Adrenal gland (tissue), 5 donors: Measurements from ENCODE around the gene PRDM16.

ENCODE experiments used
- CTCF ChIP-seq, 6 experiments: fragments of 450-650 bp in 4 of 6; fragments of 200-600 bp in 2 of 6; sonication (generic) in 1 of 6; IDR thresholded peaks; 1 replicate in 5 of 6; 2 replicates in 1 of 6; pipeline versions ENCODE4 v1.5.1 to v1.8.0; 2016 to 2021; ENCODE audit warnings: antibody characterized with exemption in 6 of 6, mild to moderate bottlenecking in 2 of 6, moderate library complexity in 1 of 6
- POLR2A ChIP-seq, 2 donors: fragments of 450-650 bp; IDR thresholded peaks; one replicate each; pipeline ENCODE4 v1.6.1; 2017; ENCODE audit warnings: antibody characterized with exemption in 2 of 2, mild to moderate bottlenecking in 2 of 2, moderate library complexity in 1 of 2
- donor health status: DM: no; HTN: no; CAD: no.

- TF ChIP-seq CTCF (IDR thresholded peaks at IDR 0.05) = no peak
- TF ChIP-seq POLR2A (IDR thresholded peaks at IDR 0.05) = no peak
Observed at GRCh38 chr1:3412376-3412775, 343.4 kb downstream of the PRDM16 start.
